ENCODE results near the gene AP2M1.

DNA sequence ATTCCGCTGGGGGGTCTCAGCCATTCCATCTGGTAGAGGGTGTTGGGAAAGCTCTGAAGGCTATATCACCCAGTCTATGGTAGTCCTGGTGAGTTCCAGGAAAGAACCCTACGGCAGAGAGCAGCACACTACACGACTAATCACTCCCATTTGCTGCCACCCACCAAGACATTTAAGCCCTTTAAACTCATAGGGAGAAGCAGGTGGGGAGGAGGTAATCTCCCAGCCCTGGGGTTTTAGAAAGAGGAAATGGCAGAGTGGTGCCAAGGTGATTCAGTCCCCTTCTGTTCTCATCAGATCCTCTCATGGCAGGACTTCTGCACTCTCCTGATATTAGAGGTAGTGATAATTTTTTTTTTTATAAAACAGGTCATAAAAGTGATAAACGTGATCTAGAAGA is 44.2 kb downstream of the AP2M1 start:
- TF ChIP-seq, protein P1, sequence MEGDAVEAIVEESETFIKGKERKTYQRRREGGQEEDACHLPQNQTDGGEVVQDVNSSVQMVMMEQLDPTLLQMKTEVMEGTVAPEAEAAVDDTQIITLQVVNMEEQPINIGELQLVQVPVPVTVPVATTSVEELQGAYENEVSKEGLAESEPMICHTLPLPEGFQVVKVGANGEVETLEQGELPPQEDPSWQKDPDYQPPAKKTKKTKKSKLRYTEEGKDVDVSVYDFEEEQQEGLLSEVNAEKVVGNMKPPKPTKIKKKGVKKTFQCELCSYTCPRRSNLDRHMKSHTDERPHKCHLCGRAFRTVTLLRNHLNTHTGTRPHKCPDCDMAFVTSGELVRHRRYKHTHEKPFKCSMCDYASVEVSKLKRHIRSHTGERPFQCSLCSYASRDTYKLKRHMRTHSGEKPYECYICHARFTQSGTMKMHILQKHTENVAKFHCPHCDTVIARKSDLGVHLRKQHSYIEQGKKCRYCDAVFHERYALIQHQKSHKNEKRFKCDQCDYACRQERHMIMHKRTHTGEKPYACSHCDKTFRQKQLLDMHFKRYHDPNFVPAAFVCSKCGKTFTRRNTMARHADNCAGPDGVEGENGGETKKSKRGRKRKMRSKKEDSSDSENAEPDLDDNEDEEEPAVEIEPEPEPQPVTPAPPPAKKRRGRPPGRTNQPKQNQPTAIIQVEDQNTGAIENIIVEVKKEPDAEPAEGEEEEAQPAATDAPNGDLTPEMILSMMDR (IDR thresholded peaks at IDR 0.05; ENCODE audit: extremely low read depth in 1 of 2, insufficient read depth in 1 of 2, low read depth in 1 of 2, low read length in 2 of 2) = no peak
- TF ChIP-seq JUN (IDR thresholded peaks at IDR 0.05; ENCODE audit: borderline replicate concordance, insufficient read depth, insufficient read length, low read depth) = no peak
- TF ChIP-seq POLR2A (IDR thresholded peaks at IDR 0.05; ENCODE audit: low read depth, low read length) = no peak
- TF ChIP-seq POLR2AphosphoS5 (IDR thresholded peaks at IDR 0.05; ENCODE audit: insufficient read depth, low read depth, low read length) = no peak
- no peak for TF ChIP-seq EZH2 (IDR thresholded peaks at IDR 0.05; ENCODE audit: borderline replicate concordance, low read depth, low read length, severe bottlenecking)
- TF ChIP-seq GATA2 (IDR thresholded peaks at IDR 0.05; ENCODE audit: insufficient read depth, insufficient read length, low read depth, low read length) = no peak
- TF ChIP-seq MYC (IDR thresholded peaks at IDR 0.05; ENCODE audit: low read depth, low read length) = no peak
- TF ChIP-seq, protein P2, sequence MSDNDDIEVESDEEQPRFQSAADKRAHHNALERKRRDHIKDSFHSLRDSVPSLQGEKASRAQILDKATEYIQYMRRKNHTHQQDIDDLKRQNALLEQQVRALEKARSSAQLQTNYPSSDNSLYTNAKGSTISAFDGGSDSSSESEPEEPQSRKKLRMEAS (IDR thresholded peaks at IDR 0.05; ENCODE audit: insufficient read depth, insufficient read length) = no peak
- TF ChIP-seq FOS (IDR thresholded peaks at IDR 0.05; ENCODE audit: borderline replicate concordance, insufficient read depth, low read length) = no peak

Measured in endothelial cell of umbilical vein (primary cell).